DMS53 treated with DMSO at 0.1 percent for 48 hours (cell line): Measurements from ENCODE around the gene IGFL2.
"Not testable (repeated sequence)": the region's sequence is repeated elsewhere in the genome, so short reads cannot be mapped to it uniquely, and the experiment has no call there.

Source experiments
- DNase-seq: peaks from one replicate; lab custom pipeline; 2025; ENCODE audit not compliant: unreplicated experiment; lab: John Stamatoyannopoulos, UW

The IGFL2 gene

DNA sequence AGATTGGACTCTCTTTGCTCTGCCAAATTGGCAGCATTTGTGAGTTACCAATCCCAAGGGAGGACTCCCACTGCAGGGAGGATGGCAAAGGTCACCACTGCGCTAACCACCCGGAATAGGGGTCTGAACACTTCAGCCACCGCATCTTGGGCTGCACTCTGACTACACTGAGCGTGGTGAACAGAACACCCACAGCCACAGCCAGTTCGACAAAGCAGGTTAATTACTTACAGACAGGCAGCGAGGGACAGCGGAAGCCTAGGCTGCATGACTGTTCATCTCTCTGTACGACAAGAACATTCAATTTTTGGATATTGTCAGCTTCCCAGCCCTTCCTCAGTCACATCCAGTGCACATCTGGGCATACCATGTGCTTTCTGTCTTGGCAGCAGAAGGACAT, 59.8 kb downstream of the IGFL2 start:
- DNase-seq: not testable (repeated sequence)

DNA sequence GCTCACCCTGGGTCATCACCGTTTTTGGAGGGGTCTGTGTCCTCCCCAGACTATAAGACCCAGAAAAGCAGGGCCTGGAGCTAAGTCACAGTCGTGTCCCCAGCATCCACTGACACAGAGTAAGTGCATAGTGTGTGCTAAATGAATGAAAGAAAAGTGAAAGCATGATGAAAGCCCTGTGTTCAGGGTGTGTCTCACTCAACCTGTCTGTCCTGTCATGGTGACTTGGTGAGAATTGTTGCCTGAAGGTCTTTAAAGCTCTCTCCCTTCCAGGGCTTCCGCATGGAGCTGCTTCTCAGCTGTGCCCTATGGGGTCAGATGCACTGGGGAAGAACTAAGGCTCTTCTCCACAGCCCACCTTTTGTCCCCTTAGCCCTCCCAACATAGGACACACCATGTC, 61.0 kb downstream of the IGFL2 start:
- DNase-seq: no peak

DNA sequence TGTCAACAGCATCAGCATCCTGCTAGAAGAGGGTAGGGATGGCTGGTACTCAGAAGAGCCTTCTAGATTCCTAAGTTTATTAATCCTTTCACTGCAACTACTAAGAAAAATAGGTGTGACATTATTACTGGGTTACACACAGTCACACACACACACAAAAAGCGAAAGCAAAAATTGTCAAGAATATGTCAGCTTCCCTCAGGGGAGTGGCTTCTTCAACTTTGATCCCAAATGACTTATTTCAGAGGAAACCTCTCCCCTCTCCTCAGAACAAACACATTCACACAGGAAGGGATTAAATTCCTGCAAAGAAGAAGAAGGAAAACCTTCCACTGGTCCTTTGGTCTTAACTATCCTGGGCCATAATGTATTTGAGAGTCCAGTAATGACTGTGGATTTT, 61.4 kb downstream of the IGFL2 start:
- DNase-seq: no peak

DNA sequence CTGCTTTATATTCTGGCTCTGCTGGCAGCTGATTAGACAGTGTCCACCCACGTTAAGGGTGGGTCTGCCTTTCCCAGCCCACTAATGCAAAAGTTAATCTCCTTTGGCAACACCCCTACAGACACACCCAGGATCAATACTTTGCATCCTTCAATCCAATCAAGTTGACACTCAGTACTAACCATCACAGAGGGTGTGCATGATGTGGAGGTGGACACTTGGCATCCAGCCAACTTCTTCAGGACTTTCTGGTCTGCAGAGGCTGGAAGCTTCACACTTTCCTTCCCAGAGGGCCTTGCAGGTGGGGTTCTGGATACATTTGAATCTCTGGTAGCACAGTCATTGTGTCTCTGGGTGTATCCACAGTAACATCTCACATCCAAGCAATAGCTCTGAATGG, 62.6 kb downstream of the IGFL2 start:
- no peak for DNase-seq
